ENCODE data around the gene C1QTNF3. TPM values are rescaled to one million over a fixed set of nuclear protein-coding genes. Genes with fewer than 3 reads are reported as not detected.

The C1QTNF3 gene
- total and polyA plus RNA-seq, 2 donors (not counting 1 experiment from before 2014, with no cell fraction given) = 6.6 to 11.9 TPM

DNA sequence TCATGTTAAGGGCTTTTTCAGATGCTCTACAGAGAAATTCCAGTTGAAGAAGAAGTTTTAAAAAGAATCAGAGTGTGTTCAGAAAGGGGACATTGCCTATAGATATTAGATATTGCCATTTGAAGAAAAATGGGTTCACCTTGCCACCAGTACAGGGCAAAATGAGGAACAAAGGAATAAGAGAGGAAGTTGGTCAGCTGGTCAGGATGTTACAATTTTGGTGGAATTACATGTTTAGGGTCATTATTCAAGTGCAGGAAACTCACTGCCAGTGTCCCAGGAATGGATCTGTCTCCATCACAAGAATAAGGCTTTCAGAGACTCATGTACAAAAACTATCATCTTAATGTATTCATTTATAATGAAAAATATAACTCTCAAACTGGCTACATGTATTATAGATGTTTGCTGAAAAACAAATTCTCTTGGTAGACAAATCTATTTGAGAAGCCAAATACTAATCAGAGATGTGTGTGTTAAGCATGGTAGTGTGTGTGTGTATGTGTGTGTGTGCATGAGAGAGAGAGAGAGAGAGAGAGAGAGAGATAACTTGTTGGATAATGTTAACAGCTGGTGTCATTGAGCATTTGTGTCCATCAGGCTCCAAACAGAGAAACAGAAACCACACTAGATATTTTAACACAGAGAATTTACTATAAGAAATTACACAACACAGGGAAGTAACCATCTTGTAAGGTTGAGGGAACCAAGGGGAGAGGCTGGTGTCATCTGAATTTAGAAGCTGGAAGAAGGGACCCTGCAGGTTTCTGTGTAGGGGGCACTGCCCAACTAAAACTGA lies 5.0 kb upstream of the C1QTNF3 start:
- Mint-ChIP-seq H3K4me1 (peaks cover 7% of the 10 kb centered on the region), H3K4me3 (no peak overlapping the region), H3K27me3 (no peaks in the 10 kb centered on the region), H3K9me3 (ENCODE audit: insufficient read depth) (no peaks in the 10 kb centered on the region), H3K27ac (no peak overlapping the region)
- intact Hi-C loops (cut with micrococcal nuclease) = no loop called here
- H3K36me3 ChIP-seq (replicated peaks in 1 of 2; ENCODE audit: control extremely low read depth in 1 of 2, control insufficient read depth in 1 of 2, extremely low read depth in 1 of 2, insufficient read depth in 2 of 2, low read length in 1 of 2) = peaks cover 0 to 16% of the 10 kb centered on the region in 2 experiments
- ATAC-seq (ENCODE audit: low read depth) = no peak
- H3K79me2 ChIP-seq (ENCODE audit: control insufficient read depth, insufficient read depth, low read length) = no peaks in the 10 kb centered on the region
- no peaks in the 10 kb centered on the region for H3K9me3 ChIP-seq (ENCODE audit: control extremely low read depth in 1 of 3, control insufficient read depth in 2 of 3, insufficient read depth in 1 of 3, low read length in 2 of 3)
- no peak overlapping the region for H3K27ac ChIP-seq (ENCODE audit: low read length in 2 of 2)
- H3K4me3 ChIP-seq (ENCODE audit: control extremely low read depth in 1 of 5, extremely low read depth in 1 of 5, insufficient read depth in 1 of 5, low read depth in 2 of 5, low read length in 4 of 5) = no peak overlapping the region
- CTCF ChIA-PET = interaction anchor here (1.6 kb wide), 1 partner anchor 113 kb away, joined by 3 read pairs; no protein-coding TSS in a partner anchor
- peaks cover 5 to 6% of the 10 kb centered on the region in 2 donors for H3K4me1 ChIP-seq (ENCODE audit: control insufficient read depth in 2 of 2, insufficient read depth in 2 of 2, low read length in 2 of 2)
- no peak overlapping the region for H2AFZ ChIP-seq (ENCODE audit: insufficient read depth, low read depth, low read length, poor library complexity, severe bottlenecking)
- no peak for DNase-seq
- no peaks in the 10 kb centered on the region for H4K20me1 ChIP-seq (ENCODE audit: control insufficient read depth, insufficient read depth, low read length, poor library complexity, severe bottlenecking)
- no peak overlapping the region for H3K4me2 ChIP-seq (replicated peaks; ENCODE audit: low read depth, low read length, poor library complexity, severe bottlenecking)
- TF ChIP-seq EZH2 (IDR thresholded peaks at IDR 0.05; ENCODE audit: borderline replicate concordance, insufficient read depth, low read depth, low read length, poor library complexity, severe bottlenecking) = no peak
- TF ChIP-seq, protein P1, sequence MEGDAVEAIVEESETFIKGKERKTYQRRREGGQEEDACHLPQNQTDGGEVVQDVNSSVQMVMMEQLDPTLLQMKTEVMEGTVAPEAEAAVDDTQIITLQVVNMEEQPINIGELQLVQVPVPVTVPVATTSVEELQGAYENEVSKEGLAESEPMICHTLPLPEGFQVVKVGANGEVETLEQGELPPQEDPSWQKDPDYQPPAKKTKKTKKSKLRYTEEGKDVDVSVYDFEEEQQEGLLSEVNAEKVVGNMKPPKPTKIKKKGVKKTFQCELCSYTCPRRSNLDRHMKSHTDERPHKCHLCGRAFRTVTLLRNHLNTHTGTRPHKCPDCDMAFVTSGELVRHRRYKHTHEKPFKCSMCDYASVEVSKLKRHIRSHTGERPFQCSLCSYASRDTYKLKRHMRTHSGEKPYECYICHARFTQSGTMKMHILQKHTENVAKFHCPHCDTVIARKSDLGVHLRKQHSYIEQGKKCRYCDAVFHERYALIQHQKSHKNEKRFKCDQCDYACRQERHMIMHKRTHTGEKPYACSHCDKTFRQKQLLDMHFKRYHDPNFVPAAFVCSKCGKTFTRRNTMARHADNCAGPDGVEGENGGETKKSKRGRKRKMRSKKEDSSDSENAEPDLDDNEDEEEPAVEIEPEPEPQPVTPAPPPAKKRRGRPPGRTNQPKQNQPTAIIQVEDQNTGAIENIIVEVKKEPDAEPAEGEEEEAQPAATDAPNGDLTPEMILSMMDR (IDR thresholded peaks at IDR 0.05) = no peak
- H3K27me3 ChIP-seq (replicated peaks in 1 of 4; ENCODE audit: control extremely low read depth in 1 of 4, control insufficient read depth in 3 of 4, insufficient read depth in 4 of 4, low read length in 3 of 4) = no peaks in the 10 kb centered on the region
- POLR2A ChIA-PET = no interaction called here
- H3K9ac ChIP-seq (ENCODE audit: low read length) = no peak overlapping the region

DNA sequence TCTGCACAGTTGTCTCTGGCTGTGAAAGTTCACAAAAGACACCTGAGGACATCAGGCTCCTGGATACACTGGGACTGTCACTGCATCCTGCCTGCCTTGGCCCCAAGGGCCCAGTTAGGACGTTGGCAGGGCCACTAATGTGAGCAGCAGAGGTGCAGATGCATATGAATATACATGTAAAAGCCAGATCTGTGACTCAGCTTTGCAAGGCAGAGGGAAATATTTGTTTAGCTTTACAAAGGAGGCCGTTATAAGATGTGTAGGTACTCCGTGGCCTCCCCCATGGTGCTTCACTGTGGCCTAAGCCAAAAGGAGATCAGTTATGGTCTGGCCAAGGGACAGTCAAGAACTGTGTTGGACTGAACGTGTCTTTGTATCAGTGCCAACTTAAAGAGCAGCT lies 4.1 kb upstream of the C1QTNF3 start:
- no peak for DNase-seq
- no peak for TF ChIP-seq EZH2 (IDR thresholded peaks at IDR 0.05; ENCODE audit: borderline replicate concordance, insufficient read depth, low read depth, low read length, poor library complexity, severe bottlenecking)
- TF ChIP-seq, protein P1 (IDR thresholded peaks at IDR 0.05) = no peak
- H3K4me1 ChIP-seq (ENCODE audit: control insufficient read depth in 2 of 2, insufficient read depth in 2 of 2, low read length in 2 of 2) = peaks cover 12 to 14% of the 10 kb centered on the region in 2 donors
- ChIA-PET CTCF (no interaction called here), POLR2A (no interaction called here)
- ATAC-seq (ENCODE audit: low read depth) = no peak
- H3K27me3 Mint-ChIP-seq = no peaks in the 10 kb centered on the region
- H3K4me3 ChIP-seq (ENCODE audit: control extremely low read depth in 1 of 5, extremely low read depth in 1 of 5, insufficient read depth in 1 of 5, low read depth in 2 of 5, low read length in 4 of 5) = no peak overlapping the region
- H4K20me1 ChIP-seq (ENCODE audit: control insufficient read depth, insufficient read depth, low read length, poor library complexity, severe bottlenecking) = no peaks in the 10 kb centered on the region
- no peak overlapping the region for H3K27ac ChIP-seq (ENCODE audit: low read length in 2 of 2)
- H3K9ac ChIP-seq (ENCODE audit: low read length) = no peak overlapping the region
- intact Hi-C loops (cut with micrococcal nuclease) = no loop called here
- no peaks in the 10 kb centered on the region for H3K27me3 ChIP-seq (replicated peaks in 1 of 4; ENCODE audit: control extremely low read depth in 1 of 4, control insufficient read depth in 3 of 4, insufficient read depth in 4 of 4, low read length in 3 of 4)
- H3K4me1 Mint-ChIP-seq = peaks cover 15% of the 10 kb centered on the region
- H3K4me2 ChIP-seq (replicated peaks; ENCODE audit: low read depth, low read length, poor library complexity, severe bottlenecking) = no peak overlapping the region
- 94% methylated on average over 3 of the region's 4 CpGs for WGBS (ENCODE audit: insufficient coverage)
- no peak overlapping the region for H2AFZ ChIP-seq (ENCODE audit: insufficient read depth, low read depth, low read length, poor library complexity, severe bottlenecking)
- no peak overlapping the region for H3K4me3 Mint-ChIP-seq
- H3K27ac Mint-ChIP-seq = peak overlapping the region; percentile 33
- H3K79me2 ChIP-seq (ENCODE audit: control insufficient read depth, insufficient read depth, low read length) = no peaks in the 10 kb centered on the region
- no peaks in the 10 kb centered on the region for H3K9me3 Mint-ChIP-seq (ENCODE audit: insufficient read depth)
- peaks cover 0 to 16% of the 10 kb centered on the region in 2 experiments for H3K36me3 ChIP-seq (replicated peaks in 1 of 2; ENCODE audit: control extremely low read depth in 1 of 2, control insufficient read depth in 1 of 2, extremely low read depth in 1 of 2, insufficient read depth in 2 of 2, low read length in 1 of 2)
- H3K9me3 ChIP-seq (ENCODE audit: control extremely low read depth in 1 of 3, control insufficient read depth in 2 of 3, insufficient read depth in 1 of 3, low read length in 2 of 3) = no peaks in the 10 kb centered on the region
